Raji (cell line): ENCODE data around the gene ESPNL.

Source experiments
- POLR2A ChIP-seq: IDR thresholded peaks from 2 replicates; pipeline ENCODE4 v1.6.1; 2011; ENCODE audit warnings: low read depth, low read length, control low read depth; ENCODE audit not compliant: insufficient read depth

ESPNL gene

DNA sequence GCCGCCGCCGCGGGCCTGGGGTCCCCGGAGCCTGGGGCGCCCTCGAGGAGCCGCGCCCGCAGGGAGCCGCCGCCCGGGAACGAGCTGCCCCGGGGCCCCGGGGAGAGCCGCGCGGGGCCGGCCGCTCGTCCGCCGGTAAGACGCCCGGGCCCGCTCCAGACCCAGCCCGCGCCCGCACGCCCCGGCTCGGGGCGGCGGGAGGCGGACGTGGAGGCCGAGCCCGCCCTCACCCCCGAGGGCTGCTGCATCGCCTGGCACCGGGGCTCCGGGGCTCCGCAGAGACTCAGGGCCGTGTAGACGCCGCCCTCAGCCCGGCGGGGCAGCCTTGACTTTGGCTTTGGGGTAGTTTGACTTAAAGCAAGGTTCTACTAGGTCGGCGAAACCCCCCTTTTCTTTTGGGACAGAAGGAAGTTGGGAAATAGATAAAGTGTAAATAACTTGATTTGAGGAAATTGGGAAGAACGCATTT, 59.0 kb downstream of the ESPNL start:
- no peak for TF ChIP-seq POLR2A

DNA sequence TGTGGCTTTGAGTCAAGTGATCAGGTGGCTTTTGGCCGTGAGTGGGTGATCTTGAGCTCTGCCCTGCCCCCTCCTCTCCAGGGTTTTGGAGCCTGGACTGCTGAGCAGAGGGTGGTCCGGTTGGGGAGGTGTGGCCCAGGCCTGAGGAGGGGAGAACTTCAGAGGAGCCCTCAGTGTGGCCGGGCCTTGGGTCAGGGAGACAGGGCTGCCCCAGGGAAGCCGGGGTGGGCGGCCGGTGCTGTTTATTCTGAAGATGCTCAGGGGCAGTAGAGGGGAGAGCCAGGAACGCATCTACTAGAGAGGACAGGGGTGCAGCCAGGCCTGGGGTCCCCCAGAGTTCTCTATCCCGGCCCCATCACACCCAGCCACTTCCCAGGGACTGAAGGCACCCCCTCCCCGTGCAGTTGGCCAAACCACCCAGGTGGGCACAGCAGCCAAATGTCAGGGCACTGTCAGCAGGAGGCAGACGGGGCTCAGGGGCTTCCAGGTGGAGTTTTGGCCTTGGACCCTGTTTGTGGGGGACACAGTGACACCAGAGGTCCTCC, 59.6 kb downstream of the ESPNL start:
- no peak for TF ChIP-seq POLR2A

DNA sequence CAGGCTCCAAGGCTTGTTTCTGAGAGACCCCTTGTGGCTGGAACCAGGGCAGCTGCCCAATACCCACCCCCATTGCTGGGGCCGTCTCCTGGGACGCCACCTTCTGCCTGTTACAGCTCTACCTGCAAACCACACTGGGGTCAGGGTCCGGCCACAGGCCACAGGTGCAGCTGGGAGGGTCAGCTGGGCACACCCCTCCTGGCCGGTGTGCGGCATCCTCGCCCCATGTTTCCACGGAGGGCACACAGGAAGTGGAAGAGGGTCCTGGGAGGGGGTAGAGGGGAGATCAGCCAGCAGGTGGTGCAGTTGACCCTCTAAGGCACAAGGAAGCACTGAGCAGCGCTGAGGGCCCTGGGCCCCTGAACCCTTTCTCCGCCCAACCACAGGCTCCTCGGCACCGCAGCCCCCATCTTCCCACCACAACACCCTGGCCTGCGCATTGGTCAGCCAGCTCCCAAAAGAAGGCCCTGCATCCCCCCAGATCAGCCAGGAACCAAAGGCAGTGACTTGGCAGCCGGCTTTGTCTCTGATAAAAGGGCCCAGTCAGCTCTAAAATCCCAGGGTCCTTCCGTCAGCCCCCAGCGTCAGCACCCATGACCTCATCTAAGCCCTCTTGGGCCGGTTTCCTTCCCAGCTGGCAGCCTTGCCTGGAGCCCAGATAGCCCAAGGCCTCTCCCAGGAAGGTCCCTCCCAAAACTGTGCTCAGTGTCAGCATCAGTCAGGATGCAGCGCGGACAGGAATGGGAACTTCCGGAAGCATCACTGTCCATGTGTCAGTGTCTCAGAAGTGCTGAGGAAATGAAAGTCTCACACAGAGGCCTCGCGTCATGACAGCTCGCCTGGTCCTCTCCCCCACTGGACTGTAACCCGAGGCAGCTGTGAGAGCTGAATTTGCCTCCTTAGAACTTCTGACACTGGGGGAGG, 60.3 kb downstream of the ESPNL start:
- no peak for TF ChIP-seq POLR2A

DNA sequence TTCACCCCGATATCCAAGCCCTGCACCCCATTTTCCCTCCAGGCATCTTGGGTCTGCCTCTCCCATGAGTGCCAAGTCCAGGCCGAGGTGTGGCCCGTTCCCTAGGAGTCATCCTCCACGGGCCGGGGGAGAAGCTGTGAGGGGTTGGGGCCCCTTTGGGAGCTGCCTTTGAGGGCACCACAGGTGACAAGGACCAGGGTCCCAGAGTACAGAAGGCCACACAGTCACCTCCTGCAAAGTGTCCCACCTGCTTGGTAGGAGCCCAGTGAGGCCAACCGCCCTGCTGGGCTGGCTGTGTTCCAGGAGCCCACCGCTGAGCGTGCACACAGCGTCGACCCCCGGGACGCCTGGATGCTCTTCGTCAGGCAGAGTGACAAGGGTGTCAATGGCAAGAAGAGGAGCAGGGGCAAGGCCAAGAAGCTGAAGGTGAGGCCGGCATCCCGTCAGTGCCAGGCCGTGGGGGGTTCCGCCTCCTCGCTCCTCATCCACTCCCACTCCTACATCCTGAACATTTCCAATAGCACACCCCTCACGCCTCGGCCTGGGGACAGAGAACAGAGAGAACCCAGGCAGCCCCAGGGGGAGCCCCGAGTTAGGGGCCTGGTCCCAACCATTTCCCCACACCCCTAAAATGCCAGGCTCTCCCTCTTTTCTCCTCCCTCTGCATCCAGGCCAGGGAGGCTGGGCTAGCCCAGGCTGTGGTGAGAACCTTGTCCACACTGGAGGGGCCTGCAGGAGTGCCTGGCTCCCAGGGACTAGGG, 61.3 kb downstream of the ESPNL start:
- TF ChIP-seq POLR2A = no peak

DNA sequence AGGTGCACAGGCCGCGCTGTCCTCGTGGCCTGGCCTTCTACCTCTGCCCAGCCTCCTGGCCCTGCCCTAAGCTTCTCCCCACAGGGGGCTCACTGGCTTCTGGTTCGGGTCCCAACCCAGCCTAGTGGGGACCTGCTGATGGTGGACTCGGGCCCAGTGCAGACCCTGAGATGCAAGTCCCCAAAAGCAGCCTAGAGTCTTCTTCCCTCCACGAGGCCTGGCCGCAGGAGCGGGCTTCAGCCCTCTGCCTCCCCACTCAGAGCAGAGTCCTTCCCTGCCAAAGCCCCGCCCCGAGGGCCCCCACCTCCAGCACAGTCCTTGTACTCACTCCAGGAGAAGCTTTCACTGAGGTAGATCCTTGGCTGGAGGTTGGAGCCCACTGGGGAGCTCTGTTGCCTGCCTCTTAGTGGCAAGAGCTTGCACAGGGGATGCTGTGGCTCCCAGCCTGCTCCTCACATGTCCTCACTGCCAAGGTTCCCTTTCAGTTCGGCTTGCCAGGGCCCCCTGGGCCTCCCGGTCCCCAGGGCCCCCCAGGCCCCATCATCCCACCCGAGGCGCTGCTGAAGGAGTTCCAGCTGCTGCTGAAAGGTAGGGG, 62.2 kb downstream of the ESPNL start:
- no peak for TF ChIP-seq POLR2A

DNA sequence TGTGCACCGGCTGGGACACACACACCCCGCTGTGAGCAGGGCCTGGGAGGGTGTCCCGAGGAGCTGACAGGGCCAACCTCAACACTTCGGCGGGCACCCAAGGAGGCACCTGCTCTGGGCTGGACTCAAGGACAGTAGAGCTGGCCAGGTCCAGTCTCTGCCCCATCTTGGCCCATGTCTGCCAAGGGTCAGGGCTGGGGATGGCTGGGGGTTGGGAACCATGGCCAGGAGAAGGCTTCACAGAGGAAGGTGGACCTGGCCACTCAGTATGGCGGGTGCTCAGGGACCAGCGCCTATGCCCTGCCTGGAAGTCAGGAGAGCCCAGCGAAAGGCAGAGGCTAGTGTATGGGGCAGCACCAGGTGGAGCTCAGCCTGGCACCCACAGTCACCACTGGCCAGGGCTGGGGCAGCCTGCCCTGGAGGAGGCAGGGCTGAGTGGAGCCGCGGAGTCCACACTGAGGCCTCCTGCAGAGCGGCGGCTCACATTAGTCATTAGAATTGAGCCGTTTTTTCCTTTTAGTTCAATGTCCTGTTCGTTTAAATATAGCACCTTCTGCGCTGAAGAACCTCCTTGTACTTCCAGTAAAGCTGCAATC, 62.8 kb downstream of the ESPNL start:
- TF ChIP-seq POLR2A = no peak

DNA sequence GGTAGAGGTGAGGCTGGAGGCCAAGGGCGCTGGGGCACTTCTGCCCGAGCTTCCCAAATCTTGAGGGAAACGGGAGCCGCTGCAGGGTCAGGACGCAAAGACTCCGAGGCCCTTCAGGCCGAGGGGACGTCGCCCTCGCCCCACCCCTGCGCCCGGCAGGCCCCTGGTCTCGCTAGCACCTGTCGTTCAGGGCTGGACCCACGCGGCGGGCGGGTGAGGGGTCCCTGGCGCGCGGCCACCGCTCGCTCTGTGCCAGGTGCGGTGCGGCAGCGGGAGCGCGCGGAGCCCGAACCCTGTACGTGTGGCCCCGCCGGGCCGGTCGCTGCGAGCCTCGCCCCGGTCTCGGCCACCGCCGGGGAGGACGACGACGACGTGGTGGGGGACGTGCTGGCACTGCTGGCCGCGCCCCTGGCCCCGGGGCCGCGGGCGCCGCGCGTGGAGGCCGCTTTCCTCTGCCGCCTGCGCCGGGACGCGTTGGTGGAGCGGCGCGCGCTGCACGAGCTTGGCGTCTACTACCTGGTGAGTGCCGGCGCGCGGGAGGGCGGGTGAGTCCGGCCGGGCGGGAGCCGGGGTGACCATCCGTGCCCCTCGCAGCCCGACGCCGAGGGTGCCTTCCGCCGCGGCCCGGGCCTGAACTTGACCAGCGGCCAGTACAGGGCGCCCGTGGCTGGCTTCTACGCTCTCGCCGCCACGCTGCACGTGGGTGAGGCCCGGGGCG, 63.5 kb downstream of the ESPNL start:
- TF ChIP-seq POLR2A = no peak

DNA sequence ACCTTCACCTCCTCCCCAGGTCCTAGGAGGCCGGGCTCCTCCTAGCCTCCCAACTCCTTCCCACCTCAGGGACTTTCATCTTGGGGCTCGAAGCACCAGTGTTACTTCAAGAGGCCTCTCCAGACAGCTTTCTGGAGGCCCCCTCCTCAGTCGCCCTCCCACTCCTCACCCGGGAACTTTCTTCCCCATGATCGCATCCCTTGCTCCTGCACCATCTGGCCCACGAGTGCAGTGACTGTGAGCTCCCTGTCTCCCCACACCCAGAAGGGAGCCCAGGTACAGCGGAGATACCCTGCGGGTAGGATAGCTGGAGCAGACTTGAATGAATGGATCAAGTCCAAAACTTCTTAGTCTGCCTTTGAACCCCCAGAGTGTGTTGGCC, 64.8 kb downstream of the ESPNL start:
- no peak for TF ChIP-seq POLR2A

DNA sequence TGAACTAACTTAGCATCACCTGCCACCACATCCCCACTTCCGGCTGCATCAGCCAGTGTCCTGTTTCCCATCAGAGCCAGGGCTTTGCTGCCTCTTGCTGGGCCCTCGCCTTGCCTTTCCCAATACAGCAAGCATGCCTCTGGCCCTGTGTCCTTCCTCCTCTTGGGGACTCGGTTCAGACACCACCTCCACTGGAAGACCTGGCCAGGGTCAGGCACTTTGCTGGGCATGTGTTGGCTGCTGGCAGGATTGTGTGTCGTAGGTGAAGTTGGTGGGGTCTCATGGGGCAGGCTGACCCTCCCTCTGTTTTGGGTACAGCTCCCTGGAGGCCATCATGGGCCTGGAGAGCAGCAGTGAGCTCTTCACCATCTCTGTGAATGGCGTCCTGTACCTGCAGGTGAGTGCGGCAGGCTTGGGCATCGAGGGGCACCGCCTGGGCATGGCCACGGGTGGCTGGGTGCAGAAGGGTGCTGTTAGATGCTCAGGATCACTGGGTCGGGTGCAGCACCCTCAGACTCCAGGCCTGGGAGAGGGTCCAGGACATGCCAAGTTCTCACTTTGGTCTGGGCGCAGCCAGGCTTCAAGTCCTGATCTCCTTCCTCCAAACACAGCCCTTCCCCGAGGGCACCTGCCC, 65.3 kb downstream of the ESPNL start:
- no peak for TF ChIP-seq POLR2A

DNA sequence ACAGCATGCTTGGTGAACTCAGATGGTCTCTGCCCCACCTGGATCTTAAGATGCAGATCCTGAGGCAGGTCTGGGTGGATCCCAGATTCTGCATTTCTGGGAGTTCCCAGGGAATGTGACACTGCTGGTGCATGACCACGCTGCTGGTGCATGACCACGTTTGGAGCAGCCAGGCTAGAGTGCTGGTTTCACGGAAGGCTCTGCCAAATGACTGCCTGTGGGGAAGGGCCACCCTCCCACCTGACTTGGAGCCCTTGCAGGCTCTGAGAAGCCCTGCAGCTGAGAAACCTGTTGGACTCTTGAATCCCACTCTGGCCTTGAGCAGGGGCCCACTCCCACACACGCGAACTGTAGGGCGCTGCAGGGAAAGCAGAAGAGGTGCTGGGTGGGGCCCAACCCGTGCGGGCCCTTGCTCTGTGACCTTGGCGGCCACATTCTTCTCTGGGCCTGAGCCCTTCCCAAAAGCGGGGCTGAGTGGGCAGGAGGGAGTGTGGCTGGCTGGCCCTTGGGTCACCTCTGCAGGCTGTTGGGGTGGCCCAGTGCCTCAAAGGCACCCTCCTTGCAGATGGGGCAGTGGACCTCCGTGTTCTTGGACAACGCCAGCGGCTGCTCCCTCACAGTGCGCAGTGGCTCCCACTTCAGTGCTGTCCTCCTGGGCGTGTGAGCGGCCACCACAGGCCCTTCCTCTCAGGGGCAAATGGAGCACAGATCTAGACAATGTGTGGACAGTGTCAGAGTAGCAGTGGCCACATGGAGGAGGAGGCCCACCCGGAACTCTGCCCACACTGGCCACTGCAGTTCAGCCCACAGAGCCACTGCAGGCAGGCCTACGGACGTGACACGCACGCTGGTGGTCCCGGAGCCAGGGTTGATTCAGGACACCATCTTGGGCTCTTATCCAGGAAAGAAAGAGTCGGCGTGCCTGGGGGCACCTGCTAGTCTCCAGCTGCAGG, 66.5 kb downstream of the ESPNL start:
- no peak for TF ChIP-seq POLR2A

DNA sequence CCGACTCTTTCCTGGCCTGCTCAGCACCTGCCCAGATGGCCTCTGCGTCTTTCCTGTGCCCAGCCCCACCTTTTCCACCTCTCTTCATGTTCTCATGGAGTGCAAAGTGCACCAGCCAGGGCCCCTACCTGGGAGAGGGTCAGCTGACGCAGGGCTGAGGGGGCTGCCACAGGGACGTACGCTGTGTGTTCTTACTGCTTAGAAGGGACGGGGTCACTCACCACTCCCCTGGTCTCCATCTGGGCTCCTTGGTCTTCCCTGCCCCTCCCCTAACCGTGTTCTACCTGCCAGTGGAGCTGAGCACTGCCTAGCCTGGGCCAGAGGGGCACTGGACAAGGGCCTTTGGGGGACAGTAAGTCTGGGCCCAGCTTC, 67.2 kb downstream of the ESPNL start:
- no peak for TF ChIP-seq POLR2A

DNA sequence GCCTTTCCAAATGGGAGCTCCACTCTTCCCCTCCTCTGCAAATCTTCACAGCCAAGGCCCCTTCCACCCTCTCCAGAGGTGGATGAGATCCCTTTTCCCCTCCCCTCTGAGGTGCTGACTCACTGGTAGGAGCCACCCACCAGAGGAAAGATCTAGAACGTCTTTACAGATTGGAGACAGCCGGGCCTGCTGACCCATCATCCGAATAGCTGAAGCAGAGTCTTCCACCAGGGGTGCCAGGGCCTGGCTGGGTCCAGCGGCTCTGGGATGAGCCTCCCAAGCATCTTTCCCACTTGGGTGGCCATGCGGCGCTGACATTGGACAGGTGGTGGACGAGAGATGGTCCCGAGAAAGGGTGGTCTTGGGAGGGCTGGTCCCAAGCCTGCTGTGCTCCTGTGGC, 67.6 kb downstream of the ESPNL start:
- TF ChIP-seq POLR2A = no peak
